Adrenal gland (tissue), 12 donors: ENCODE results near the gene PKN3. TPM values are rescaled to one million over a fixed set of nuclear protein-coding genes. Genes with fewer than 3 reads are reported as not detected.

Experiments used
- DNase-seq, 7 donors: peaks; one replicate each; pipeline ENCODE4 v3.0.0-alpha.2; 2019 to 2020
- H3K27ac ChIP-seq, 5 donors: fragments of 200-600 bp; sonication (generic) in 4 of 5; 1 replicate in 3 of 5; 2 replicates in 2 of 5; pipeline versions ENCODE4 v1.5.1 to v1.8.0; 2016 to 2020; ENCODE audit warnings: mild to moderate bottlenecking in 1 of 5
- H3K27me3 ChIP-seq: fragments of 200-600 bp; 2 replicates; pipeline ENCODE4 v1.8.0; 2021
- H3K36me3 ChIP-seq, 2 donors: fragments of 200-600 bp; replicated peaks in 1 of 2; 1 replicate in 1 of 2; 2 replicates in 1 of 2; pipeline versions ENCODE4 v1.5.1 to v1.8.0; 2018 to 2022
- H3K4me1 ChIP-seq, 2 donors: fragments of 200-600 bp; replicated peaks in 1 of 2; 1 replicate in 1 of 2; 2 replicates in 1 of 2; pipeline versions ENCODE4 v1.5.1 to v1.8.0; 2018 to 2021
- H3K4me3 ChIP-seq, 4 donors: fragments of 200-600 bp; sonication (generic) in 3 of 4; one replicate each; pipeline ENCODE4 v1.5.1; 2016 to 2018
- H3K9me3 ChIP-seq, 3 donors: fragments of 200-600 bp; sonication (generic) in 1 of 3; replicated peaks in 1 of 3; 1 replicate in 2 of 3; 2 replicates in 1 of 3; pipeline versions ENCODE4 v1.5.1 to v1.8.0; 2016 to 2021
- CTCF ChIP-seq, 6 experiments: fragments of 450-650 bp in 4 of 6; fragments of 200-600 bp in 2 of 6; sonication (generic) in 1 of 6; IDR thresholded peaks; 1 replicate in 5 of 6; 2 replicates in 1 of 6; pipeline versions ENCODE4 v1.5.1 to v1.8.0; 2016 to 2021; ENCODE audit warnings: antibody characterized with exemption in 6 of 6, mild to moderate bottlenecking in 2 of 6, moderate library complexity in 1 of 6
- POLR2A ChIP-seq, 2 donors: fragments of 450-650 bp; IDR thresholded peaks; one replicate each; pipeline ENCODE4 v1.6.1; 2017; ENCODE audit warnings: antibody characterized with exemption in 2 of 2, mild to moderate bottlenecking in 2 of 2, moderate library complexity in 1 of 2
- WGBS, 4 donors: extraction: QIAGEN DNeasy Blood & Tissue Kit in 2 of 4; methylation state at CpG; one replicate each; pipeline versions ENCODE4 v1.1.5 to v1.1.7; 2013 to 2017; 5-methylcytosine and 5-hydroxymethylcytosine counted together
- intact Hi-C, 2 donors: fragments of 100-400 bp; cut with DNase I; formaldehyde crosslinking; loops; one replicate each; pipeline versions ENCODE4 v1.14.1 to v1.15.0; 2022 to 2023
- polyA plus RNA-seq, 3 donors: library from polyadenylated mRNA; stranded (reverse); fragments of 200-250 nt in 2 of 3; fragments of 350-450 nt in 1 of 3; fragmentation: Illumina TruSeq in 1 of 3; extraction: RNeasy Lipid Tissue Mini Kit (QIAGEN cat#74804) in 1 of 3; gene quantifications; one replicate each; pipeline ENCODE4 v1.2.3, GENCODE V29; 2013 to 2014
- small RNA-seq, 2 donors: library from RNA; depleted of rRNA; stranded (forward); fragments of <200 nt; gene quantifications; one replicate each; pipeline ENCODE3, GENCODE V24; 2016
- total RNA-seq, 9 donors: library from RNA; depleted of rRNA in 4 of 9; stranded (reverse); fragments of >200 nt in 4 of 9; fragments of 120-200 nt in 1 of 9; fragmentation: NEBNext Ultra II Directional in 1 of 9; extraction: Animal tissue kit (Norgen Biotek cat#: 25700) in 1 of 9; gene quantifications; one replicate each; pipeline versions ENCODE4 v1.1.0 to v1.2.4, GENCODE V29; 2013 to 2023
- donor health status: healthy with polysubstance abuse.
- donor health status: Bipolar disorder and iron deficiency.
- donor health status: DM: yes; HTN: yes; CAD: no.
- donor health status: DM: no; HTN: no; CAD: no.
- donor health status: DM: no; HTN: no; CAD: no.
- donor health status: DM: yes; HTN: yes; CAD: no.

PKN3 gene
- total and polyA plus RNA-seq, 12 donors = 0.90 to 8.6 (median 4.1) TPM

- peak overlapping the region in 1 of 5 donors; percentile 10 for H3K27ac ChIP-seq
- intact Hi-C loops = no loop called here
- H3K4me3 ChIP-seq = no peak overlapping the region
- H3K9me3 ChIP-seq = no peaks in the 10 kb centered on the region
- H3K27me3 ChIP-seq = no peaks in the 10 kb centered on the region
- no peak for DNase-seq
- no peak for TF ChIP-seq POLR2A (IDR thresholded peaks at IDR 0.05)
- TF ChIP-seq CTCF (IDR thresholded peaks at IDR 0.05) = no peak
- no peaks in the 10 kb centered on the region for H3K36me3 ChIP-seq
- H3K4me1 ChIP-seq = peaks cover 0 to 5% of the 10 kb centered on the region in 2 donors
- 67 to 74% (median 71%) methylated on average over 9 of the region's 9 CpGs for WGBS, 4 donors
Observed at GRCh38 chr9:128762671-128763449, 60.6 kb downstream of the PKN3 start.

GRCh38 chr9:128764361-128764760, 62.1 kb downstream of the PKN3 start:
- Histone ChIP-seq H3K27ac (no peak overlapping the region), H3K36me3 (no peaks in the 10 kb centered on the region), H3K4me3 (no peak overlapping the region), H3K27me3 (no peaks in the 10 kb centered on the region), H3K4me1 (peaks cover 0 to 10% of the 10 kb centered on the region in 2 donors), H3K9me3 (no peaks in the 10 kb centered on the region)
- TF ChIP-seq POLR2A (IDR thresholded peaks at IDR 0.05) (no peak), CTCF (IDR thresholded peaks at IDR 0.05) (no peak)
- 81 to 87% (median 83%) methylated on average over 4 to 6 of the region's 6 CpGs; no CpG with 5 or more reads in 1 of the 4 donors for WGBS, 4 donors
- intact Hi-C loops = no loop called here
- no peak for DNase-seq

- Histone ChIP-seq H3K27ac (no peak overlapping the region), H3K4me1 (peaks cover 5 to 21% of the 10 kb centered on the region in 2 donors), H3K27me3 (no peaks in the 10 kb centered on the region), H3K36me3 (no peaks in the 10 kb centered on the region), H3K4me3 (no peak overlapping the region), H3K9me3 (no peaks in the 10 kb centered on the region)
- intact Hi-C loops = no loop called here
- 79 to 89% (median 81%) methylated on average over 3 of the region's 3 CpGs for WGBS, 4 donors
- no peak for DNase-seq
- no peak for TF ChIP-seq CTCF (IDR thresholded peaks at IDR 0.05)
- no peak for TF ChIP-seq POLR2A (IDR thresholded peaks at IDR 0.05)
Observed at GRCh38 chr9:128765499-128765898, 63.2 kb downstream of the PKN3 start.

GRCh38 chr9:128768606-128769005, 66.3 kb downstream of the PKN3 start:
- Histone ChIP-seq H3K27me3 (no peaks in the 10 kb centered on the region), H3K4me3 (no peak overlapping the region), H3K4me1 (peaks cover 10 to 28% of the 10 kb centered on the region in 2 donors), H3K36me3 (no peaks in the 10 kb centered on the region), H3K9me3 (no peaks in the 10 kb centered on the region), H3K27ac (no peak overlapping the region)
- no peak for DNase-seq
- intact Hi-C loops = no loop called here
- TF ChIP-seq POLR2A (IDR thresholded peaks at IDR 0.05) = no peak
- no peak for TF ChIP-seq CTCF (IDR thresholded peaks at IDR 0.05)
- 82 to 91% (median 87%) methylated on average over 6 of the region's 6 CpGs for WGBS, 4 donors

Small RNA genes lying within 50 kb of the gene (small RNA-seq; reads per million reads assigned to genes)
- 0 reads per million in 2 donors for gene RF00017
- gene RN7SL560P = 0 reads per million in 2 donors

Other genes with a start within 250 kb of the PKN3 start
- 10 to 100 TPM; 10.2 to 18.6 (median 14.0) TPM for gene ODF2, start 246.5 kb upstream of the PKN3 start, total RNA-seq
- gene ODF2, start 246.5 kb upstream of the PKN3 start, polyA plus RNA-seq = 10 to 100 TPM; 16.6 to 21.6 (median 19.6) TPM
- gene GLE1, start 197.8 kb upstream of the PKN3 start, total RNA-seq = 10 to 100 TPM; 23.6 to 81.9 (median 29.2) TPM
- gene GLE1, start 197.8 kb upstream of the PKN3 start, polyA plus RNA-seq = 10 to 100 TPM; 13.1 to 33.4 (median 13.8) TPM
- gene SPTAN1, start 149.9 kb upstream of the PKN3 start, total RNA-seq = 100 to 1,000 TPM; 136 to 316 (median 224) TPM
- gene SPTAN1, start 149.9 kb upstream of the PKN3 start, polyA plus RNA-seq = 100 to 1,000 TPM; 167 to 278 (median 252) TPM
- 100 to 1,000 TPM in 2 of 9 donors, 10 to 100 TPM in 7; 20.4 to 192 (median 77.9) TPM for gene DYNC2I2, start 45.7 kb upstream of the PKN3 start, total RNA-seq
- 100 to 1,000 TPM in 1 of 3 donors, 10 to 100 TPM in 1, 1 to 10 TPM in 1; 7.5 to 119 (median 91.6) TPM for gene DYNC2I2, start 45.7 kb upstream of the PKN3 start, polyA plus RNA-seq
- gene SET, start 13.3 kb upstream of the PKN3 start, total RNA-seq = 100 to 1,000 TPM; 122 to 327 (median 191) TPM
- gene SET, start 13.3 kb upstream of the PKN3 start, polyA plus RNA-seq = 100 to 1,000 TPM in 2 of 3 donors, 10 to 100 TPM in 1; 62.1 to 352 (median 105) TPM
- gene ZDHHC12, start 21.6 kb downstream of the PKN3 start, total RNA-seq = 10 to 100 TPM; 15.5 to 97.4 (median 28.7) TPM
- gene ZDHHC12, start 21.6 kb downstream of the PKN3 start, polyA plus RNA-seq = 10 to 100 TPM in 2 of 3 donors, 1 to 10 TPM in 1; 1.6 to 64.8 (median 33.1) TPM
- 100 to 1,000 TPM in 1 of 9 donors, 10 to 100 TPM in 8; 19.1 to 131 (median 66.0) TPM for gene ZER1, start 69.4 kb downstream of the PKN3 start, total RNA-seq
- gene ZER1, start 69.4 kb downstream of the PKN3 start, polyA plus RNA-seq = 10 to 100 TPM; 17.0 to 51.1 (median 41.7) TPM
- gene TBC1D13, start 84.8 kb downstream of the PKN3 start, total RNA-seq = 10 to 100 TPM; 15.9 to 72.7 (median 31.7) TPM
- 10 to 100 TPM; 21.2 to 27.1 (median 27.0) TPM for gene TBC1D13, start 84.8 kb downstream of the PKN3 start, polyA plus RNA-seq
- 100 to 1,000 TPM in 1 of 9 donors, 10 to 100 TPM in 8; 15.9 to 113 (median 32.2) TPM for gene ENDOG, start 116.0 kb downstream of the PKN3 start, total RNA-seq
- 10 to 100 TPM in 2 of 3 donors, 1 to 10 TPM in 1; 4.9 to 39.8 (median 19.1) TPM for gene ENDOG, start 116.0 kb downstream of the PKN3 start, polyA plus RNA-seq
- gene SPOUT1, start 127.3 kb downstream of the PKN3 start, total RNA-seq = 10 to 100 TPM; 18.5 to 56.3 (median 37.6) TPM
- gene SPOUT1, start 127.3 kb downstream of the PKN3 start, polyA plus RNA-seq = 10 to 100 TPM; 20.8 to 51.6 (median 41.1) TPM
- 10 to 100 TPM in 1 of 9 donors, 1 to 10 TPM in 8; 3.5 to 10.3 (median 7.7) TPM for gene KYAT1, start 179.4 kb downstream of the PKN3 start, total RNA-seq
- 1 to 10 TPM; 3.5 to 9.6 (median 5.8) TPM for gene KYAT1, start 179.4 kb downstream of the PKN3 start, polyA plus RNA-seq
- gene LRRC8A, start 179.6 kb downstream of the PKN3 start, total RNA-seq = 10 to 100 TPM; 10.3 to 88.3 (median 41.0) TPM
- 10 to 100 TPM in 2 of 3 donors, 1 to 10 TPM in 1; 9.0 to 15.7 (median 13.0) TPM for gene LRRC8A, start 179.6 kb downstream of the PKN3 start, polyA plus RNA-seq
- gene PHYHD1, start 218.5 kb downstream of the PKN3 start, total RNA-seq = 10 to 100 TPM in 8 of 9 donors, 1 to 10 TPM in 1; 9.8 to 56.5 (median 28.1) TPM
- 10 to 100 TPM in 2 of 3 donors, 1 to 10 TPM in 1; 9.1 to 86.6 (median 64.9) TPM for gene PHYHD1, start 218.5 kb downstream of the PKN3 start, polyA plus RNA-seq
- 10 to 100 TPM; 19.6 to 42.3 (median 31.2) TPM for gene DOLK, start 245.1 kb downstream of the PKN3 start, total RNA-seq
- gene DOLK, start 245.1 kb downstream of the PKN3 start, polyA plus RNA-seq = 10 to 100 TPM in 2 of 3 donors, 1 to 10 TPM in 1; 4.6 to 25.3 (median 10.3) TPM
- 100 to 1,000 TPM in 1 of 9 donors, 10 to 100 TPM in 8; 20.2 to 122 (median 40.4) TPM for gene NUP188, start 245.2 kb downstream of the PKN3 start, total RNA-seq
- 10 to 100 TPM; 26.4 to 32.0 (median 26.4) TPM for gene NUP188, start 245.2 kb downstream of the PKN3 start, polyA plus RNA-seq